GM04504 (cell line): Measurements from ENCODE around the gene USP11.
"Not testable (repeated sequence)": the region's sequence is repeated elsewhere in the genome, so short reads cannot be mapped to it uniquely, and the experiment has no call there.

Experiments
- DNase-seq: peaks from one replicate; pipeline ENCODE4 v3.0.0-alpha.2; 2012; ENCODE audit warnings: low read depth

Gene USP11

GRCh38 chrX:47247206-47247998 is 14.6 kb downstream of the USP11 start:
- no peak for DNase-seq

GRCh38 chrX:47247999-47248320 is 15.2 kb downstream of the USP11 start:
- no peak for DNase-seq

- DNase-seq = no peak
Measured at GRCh38 chrX:47248576-47248975, 15.8 kb downstream of the USP11 start.

- no peak for DNase-seq
Measured at GRCh38 chrX:47250017-47250347, 17.2 kb downstream of the USP11 start.

- DNase-seq = not testable (repeated sequence)
Measured at GRCh38 chrX:47257620-47258019, 24.8 kb downstream of the USP11 start.

GRCh38 chrX:47264483-47265173 is 31.8 kb downstream of the USP11 start:
- DNase-seq = no peak

- no peak for DNase-seq
Measured at GRCh38 chrX:47266643-47267042, 33.8 kb downstream of the USP11 start.

GRCh38 chrX:47272013-47272408 is 39.2 kb downstream of the USP11 start:
- no peak for DNase-seq

GRCh38 chrX:47273011-47273730 is 40.4 kb downstream of the USP11 start:
- no peak for DNase-seq

- no peak for DNase-seq
Measured at GRCh38 chrX:47278691-47279090, 45.9 kb downstream of the USP11 start.

- DNase-seq = no peak
Measured at GRCh38 chrX:47283015-47283771, 50.4 kb downstream of the USP11 start.

- DNase-seq = not testable (repeated sequence)
Measured at GRCh38 chrX:47284616-47285015, 51.8 kb downstream of the USP11 start.

- DNase-seq = peak; percentile 32
Measured at GRCh38 chrX:47285836-47286320, 53.1 kb downstream of the USP11 start.

- DNase-seq = no peak
Measured at GRCh38 chrX:47293106-47293505, 60.3 kb downstream of the USP11 start.

GRCh38 chrX:47296766-47297365 is 64.1 kb downstream of the USP11 start:
- DNase-seq = no peak

GRCh38 chrX:47297874-47298273 is 65.1 kb downstream of the USP11 start:
- no peak for DNase-seq
